ENCODE measurements around the gene MECP2. TPM values are rescaled to one million over a fixed set of nuclear protein-coding genes. Genes with fewer than 3 reads are reported as not detected.

Gene MECP2
- total RNA-seq, 2 experiments from 2014 or later = 31.2 to 48.6 TPM

- POLR2A ChIA-PET = no interaction called here
- BruUV-seq (replicated peaks) = no TSS peak
- H3K4me2 ChIP-seq (ENCODE audit: low read length) = no peak overlapping the region
- no peak overlapping the region for H3K4me3 ChIP-seq (ENCODE audit: low read depth, low read length, poor library complexity, severe bottlenecking)
- no peak for DNase-seq (ENCODE audit: low spot score)
- TF ChIP-seq CTCF (conservative IDR thresholded peaks at IDR 0.05; ENCODE audit: low read length) = no peak
- no peak for TF ChIP-seq EZH2phosphoT487 (IDR thresholded peaks at IDR 0.05; ENCODE audit: borderline replicate concordance, low read depth, low read length)
- peaks cover 65% of the 10 kb centered on the region for H3K36me3 ChIP-seq (ENCODE audit: insufficient read depth, low read length)
- no peaks in the 10 kb centered on the region for H4K20me1 ChIP-seq (ENCODE audit: insufficient read depth, low read length)
- H3K27ac ChIP-seq (ENCODE audit: low read depth, low read length, poor library complexity, severe bottlenecking) = no peak overlapping the region
- no peak overlapping the region for H2AFZ ChIP-seq (ENCODE audit: low read length)
- intact Hi-C loops (cut with micrococcal nuclease; ENCODE audit: unreplicated experiment) = no loop called here
- no peaks in the 10 kb centered on the region for H3K79me2 ChIP-seq (ENCODE audit: insufficient read depth, low read depth, low read length)
- CTCF ChIA-PET (ENCODE audit: unreplicated experiment) = no interaction called here
- no peaks in the 10 kb centered on the region for H3K9me2 ChIP-seq (ENCODE audit: insufficient read depth, low read length)
- no peaks in the 10 kb centered on the region for H3K9me3 ChIP-seq (ENCODE audit: low read length)
- peaks cover 12% of the 10 kb centered on the region for H3K4me1 ChIP-seq (ENCODE audit: insufficient read depth, low read length, poor library complexity, severe bottlenecking)
Observed at GRCh38 chrX:154011376-154012335, 85.9 kb downstream of the MECP2 start.

DNA sequence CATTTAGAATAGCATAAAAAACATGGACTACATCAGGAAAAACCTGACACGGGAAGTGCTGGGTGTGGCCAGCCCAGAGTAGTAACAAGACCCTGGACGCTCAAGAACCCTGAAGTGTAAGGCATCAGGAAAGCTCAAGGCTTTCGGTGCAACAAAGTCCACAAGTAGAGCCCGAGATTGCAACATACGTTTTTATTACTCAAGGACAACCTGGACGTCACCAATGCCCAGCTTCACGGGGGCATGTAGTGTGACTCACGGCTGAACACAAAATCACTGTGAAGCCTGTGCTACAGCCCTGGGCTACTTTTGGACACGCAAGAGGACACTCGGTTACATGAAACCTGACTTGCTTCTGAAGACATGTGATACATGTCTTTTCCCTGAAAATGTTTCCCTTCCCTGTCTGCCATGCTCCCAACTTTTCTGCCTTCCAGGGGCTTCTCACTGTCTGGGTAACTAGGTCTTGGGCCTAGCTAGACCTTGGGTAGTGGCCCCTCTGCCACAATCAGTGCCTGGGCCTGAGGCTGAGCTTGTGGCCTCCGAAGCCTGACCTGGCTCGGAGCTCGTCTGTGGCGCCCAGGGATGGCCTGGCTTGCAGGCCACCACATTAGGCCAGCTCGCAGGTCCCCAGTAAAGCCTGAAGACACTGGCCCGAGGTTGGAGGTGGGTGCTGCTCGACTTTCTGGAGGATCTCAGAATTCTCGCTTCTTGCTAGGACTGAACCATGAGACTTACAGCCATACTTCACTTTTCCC, 87.0 kb downstream of the MECP2 start:
- no peaks in the 10 kb centered on the region for H3K9me3 ChIP-seq (ENCODE audit: low read length)
- CTCF ChIA-PET (ENCODE audit: unreplicated experiment) = no interaction called here
- H3K4me1 ChIP-seq (ENCODE audit: insufficient read depth, low read length, poor library complexity, severe bottlenecking) = peaks cover 12% of the 10 kb centered on the region
- BruUV-seq (replicated peaks) = TSS peak; percentile 91
- H3K4me3 ChIP-seq (ENCODE audit: low read depth, low read length, poor library complexity, severe bottlenecking) = no peak overlapping the region
- H3K27ac ChIP-seq (ENCODE audit: low read depth, low read length, poor library complexity, severe bottlenecking) = no peak overlapping the region
- no peak for TF ChIP-seq CTCF (conservative IDR thresholded peaks at IDR 0.05; ENCODE audit: low read length)
- no peak for TF ChIP-seq EZH2phosphoT487 (IDR thresholded peaks at IDR 0.05; ENCODE audit: borderline replicate concordance, low read depth, low read length)
- H3K4me2 ChIP-seq (ENCODE audit: low read length) = no peak overlapping the region
- DNase-seq (ENCODE audit: low spot score) = no peak
- POLR2A ChIA-PET = no interaction called here
- H3K9me2 ChIP-seq (ENCODE audit: insufficient read depth, low read length) = no peaks in the 10 kb centered on the region
- H2AFZ ChIP-seq (ENCODE audit: low read length) = no peak overlapping the region
- no peaks in the 10 kb centered on the region for H3K79me2 ChIP-seq (ENCODE audit: insufficient read depth, low read depth, low read length)
- H4K20me1 ChIP-seq (ENCODE audit: insufficient read depth, low read length) = no peaks in the 10 kb centered on the region
- intact Hi-C loops (cut with micrococcal nuclease; ENCODE audit: unreplicated experiment) = no loop called here
- H3K36me3 ChIP-seq (ENCODE audit: insufficient read depth, low read length) = peaks cover 54% of the 10 kb centered on the region
